Right cardiac atrium (tissue), 5 donors: ENCODE results near the gene CDK8. TPM values are rescaled to one million over a fixed set of nuclear protein-coding genes. Genes with fewer than 3 reads are reported as not detected.

ENCODE experiments used
- ATAC-seq, 2 donors: fragments of 200-7000 bp; cut with Tn5 transposase; one replicate each; pipeline versions ENCODE4 v1.8.0 to v1.9.1; 2020; ENCODE audit warnings: moderate library complexity in 2 of 2, mild to moderate bottlenecking in 1 of 2
- DNase-seq, 3 donors: peaks; one replicate each; pipeline ENCODE4 v3.0.0-alpha.2; 2020
- H3K27ac ChIP-seq: one replicate; pipeline ENCODE4 v1.5.1; 2013; ENCODE audit warnings: mild to moderate bottlenecking, low read length, control low read depth, moderate library complexity
- H3K27me3 ChIP-seq: one replicate; pipeline ENCODE4 v1.6.1; 2013; ENCODE audit not compliant: control insufficient read depth, insufficient read depth
- H3K4me1 ChIP-seq: one replicate; pipeline ENCODE4 v1.6.1; 2013; ENCODE audit warnings: low read length; ENCODE audit not compliant: control insufficient read depth, insufficient read depth
- H3K4me3 ChIP-seq: one replicate; pipeline ENCODE4 v1.5.1; 2013; ENCODE audit warnings: low read length, control low read depth
- H3K9me3 ChIP-seq: one replicate; pipeline ENCODE4 v1.6.1; 2013; ENCODE audit warnings: low read length; ENCODE audit not compliant: control insufficient read depth
- WGBS: extraction: QIAGEN DNeasy Blood & Tissue Kit; methylation state at CpG from one replicate; pipeline ENCODE4 v1.1.7; 2013; 5-methylcytosine and 5-hydroxymethylcytosine counted together
- intact Hi-C, 4 donors: fragments of 100-400 bp; cut with DNase I; formaldehyde crosslinking; loops; one replicate each; pipeline versions ENCODE4 v1.11.0 to v1.14.0; 2022 to 2023
- polyA plus RNA-seq: library from polyadenylated mRNA; stranded (reverse); fragments of 200-250 nt; gene quantifications from one replicate; pipeline ENCODE4 v1.2.3, GENCODE V29; 2013
- total RNA-seq, 4 donors: library from RNA; stranded (reverse); fragmentation: NEBNext Ultra II Directional; extraction: Animal tissue kit (Norgen Biotek cat#: 25700); gene quantifications; one replicate each; pipeline ENCODE4 v1.2.1, GENCODE V29; 2021
- donor health status: healthy with polysubstance abuse.
- donor health status: DM: no; HTN: yes; CAD: no.
- donor health status: DM: no; HTN: no; CAD: no.
- donor health status: DM: no; HTN: yes; CAD: no; lungs with severe emphysema.
- donor health status: DM: yes; HTN: yes; CAD: no.

CDK8 gene
- total and polyA plus RNA-seq, 5 donors = 6.1 to 13.6 (median 11.4) TPM

GRCh38 chr13:26253262-26253786 is 605 bp upstream of the CDK8 start:
- peak overlapping the region; percentile 91 for H3K4me3 ChIP-seq
- intact Hi-C loops = no loop called here
- no peak overlapping the region for H3K27ac ChIP-seq

GRCh38 chr13:26254583-26255111 is 718 bp downstream of the CDK8 start:
- H3K4me1 ChIP-seq = no peaks in the 10 kb centered on the region
- ATAC-seq = peak; percentile 63 to 71
- intact Hi-C loops = no loop called here

More at GRCh38 chr13:26253262-26253786, 605 bp upstream of the CDK8 start:
- Histone ChIP-seq H3K9me3 (no peaks in the 10 kb centered on the region), H3K4me1 (no peaks in the 10 kb centered on the region), H3K27me3 (no peaks in the 10 kb centered on the region)
- ATAC-seq = no peak
- no peak for DNase-seq
- 40% methylated on average over 9 of the region's 9 CpGs for WGBS

GRCh38 chr13:26255115-26255514 is 1.2 kb downstream of the CDK8 start:
- no peak for ATAC-seq

More at GRCh38 chr13:26254583-26255111, 718 bp downstream of the CDK8 start:
- Histone ChIP-seq H3K27me3 (no peaks in the 10 kb centered on the region), H3K4me3 (peak overlapping the region; percentile 91), H3K27ac (peak overlapping the region; percentile 70), H3K9me3 (no peaks in the 10 kb centered on the region)
- DNase-seq = peak; percentile 51 to 79 (median 78)
- under 1% methylated on average over 35 of the region's 35 CpGs for WGBS

GRCh38 chr13:26255691-26256277 is 1.9 kb downstream of the CDK8 start:
- intact Hi-C loops = no loop called here

More at GRCh38 chr13:26255115-26255514, 1.2 kb downstream of the CDK8 start:
- H3K27me3 ChIP-seq = no peaks in the 10 kb centered on the region
- no peak for DNase-seq
- no peak overlapping the region for H3K27ac ChIP-seq
- intact Hi-C loops = no loop called here
- WGBS = 3% methylated on average over 7 of the region's 7 CpGs
- H3K4me1 ChIP-seq = no peaks in the 10 kb centered on the region
- no peaks in the 10 kb centered on the region for H3K9me3 ChIP-seq
- H3K4me3 ChIP-seq = peak overlapping the region; percentile 91

GRCh38 chr13:26257049-26257448 is 3.1 kb downstream of the CDK8 start:
- Histone ChIP-seq H3K27me3 (no peaks in the 10 kb centered on the region), H3K9me3 (no peaks in the 10 kb centered on the region), H3K4me3 (no peak overlapping the region), H3K4me1 (no peaks in the 10 kb centered on the region), H3K27ac (no peak overlapping the region)
- 63% methylated on average over 2 of the region's 2 CpGs for WGBS
- no peak for DNase-seq
- no peak for ATAC-seq
- intact Hi-C loops = no loop called here

More at GRCh38 chr13:26255691-26256277, 1.9 kb downstream of the CDK8 start:
- no peak for ATAC-seq
- no peaks in the 10 kb centered on the region for H3K9me3 ChIP-seq
- H3K4me1 ChIP-seq = no peaks in the 10 kb centered on the region
- no peak for DNase-seq
- H3K4me3 ChIP-seq = peak overlapping the region; percentile 91
- 40% methylated on average over 10 of the region's 10 CpGs for WGBS
- no peaks in the 10 kb centered on the region for H3K27me3 ChIP-seq
- H3K27ac ChIP-seq = no peak overlapping the region

GRCh38 chr13:26259634-26260033 is 5.7 kb downstream of the CDK8 start:
- ATAC-seq (no peak), DNase-seq (no peak)
- WGBS = 80% methylated on average over 3 of the region's 3 CpGs
- H3K9me3 ChIP-seq = no peaks in the 10 kb centered on the region
- no peak overlapping the region for H3K27ac ChIP-seq
- intact Hi-C loops = no loop called here
- H3K4me3 ChIP-seq = no peak overlapping the region
- H3K4me1 ChIP-seq = no peaks in the 10 kb centered on the region
- H3K27me3 ChIP-seq = no peaks in the 10 kb centered on the region

- DNase-seq (no peak), ATAC-seq (no peak)
- no peaks in the 10 kb centered on the region for H3K9me3 ChIP-seq
- intact Hi-C loops = no loop called here
- no peak overlapping the region for H3K4me3 ChIP-seq
- 96% methylated on average over 2 of the region's 2 CpGs for WGBS
- no peak overlapping the region for H3K27ac ChIP-seq
- peaks cover 2% of the 10 kb centered on the region for H3K4me1 ChIP-seq
- no peaks in the 10 kb centered on the region for H3K27me3 ChIP-seq
These were observed 8.2 kb downstream of the CDK8 start for GRCh38 chr13:26262156-26262555.

- ATAC-seq = no peak
These were observed 12.4 kb downstream of the CDK8 start for GRCh38 chr13:26266311-26266710.

GRCh38 chr13:26270707-26271106 is 16.8 kb downstream of the CDK8 start:
- Histone ChIP-seq H3K4me3 (no peak overlapping the region), H3K27ac (no peak overlapping the region), H3K4me1 (peaks cover 6% of the 10 kb centered on the region), H3K27me3 (no peaks in the 10 kb centered on the region), H3K9me3 (no peaks in the 10 kb centered on the region)
- 93% methylated on average over 3 of the region's 3 CpGs for WGBS
- ATAC-seq (no peak), DNase-seq (no peak)
- intact Hi-C loops = no loop called here

More at GRCh38 chr13:26266311-26266710, 12.4 kb downstream of the CDK8 start:
- no peak overlapping the region for H3K4me3 ChIP-seq
- intact Hi-C loops = no loop called here
- 55% methylated on average over 3 of the region's 3 CpGs for WGBS
- H3K27ac ChIP-seq = no peak overlapping the region
- no peak for DNase-seq
- H3K27me3 ChIP-seq = no peaks in the 10 kb centered on the region
- no peaks in the 10 kb centered on the region for H3K9me3 ChIP-seq
- peaks cover 4% of the 10 kb centered on the region for H3K4me1 ChIP-seq

GRCh38 chr13:26272621-26273020 is 18.7 kb downstream of the CDK8 start:
- ATAC-seq (no peak), DNase-seq (no peak)
- H3K27me3 ChIP-seq = no peaks in the 10 kb centered on the region
- WGBS = 58% methylated on average over 3 of the region's 3 CpGs
- no peaks in the 10 kb centered on the region for H3K9me3 ChIP-seq
- H3K4me3 ChIP-seq = no peak overlapping the region
- H3K27ac ChIP-seq = no peak overlapping the region
- H3K4me1 ChIP-seq = peaks cover 4% of the 10 kb centered on the region
- intact Hi-C loops = no loop called here

GRCh38 chr13:26280295-26280694 is 26.4 kb downstream of the CDK8 start:
- no peaks in the 10 kb centered on the region for H3K4me1 ChIP-seq
- no peak overlapping the region for H3K4me3 ChIP-seq
- ATAC-seq (no peak), DNase-seq (no peak)
- intact Hi-C loops = no loop called here
- H3K27ac ChIP-seq = no peak overlapping the region
- H3K9me3 ChIP-seq = no peaks in the 10 kb centered on the region
- H3K27me3 ChIP-seq = no peaks in the 10 kb centered on the region
- WGBS = 98% methylated on average over 2 of the region's 2 CpGs
